Measurements from ENCODE around the gene HIF1AN.

The HIF1AN gene

DNA sequence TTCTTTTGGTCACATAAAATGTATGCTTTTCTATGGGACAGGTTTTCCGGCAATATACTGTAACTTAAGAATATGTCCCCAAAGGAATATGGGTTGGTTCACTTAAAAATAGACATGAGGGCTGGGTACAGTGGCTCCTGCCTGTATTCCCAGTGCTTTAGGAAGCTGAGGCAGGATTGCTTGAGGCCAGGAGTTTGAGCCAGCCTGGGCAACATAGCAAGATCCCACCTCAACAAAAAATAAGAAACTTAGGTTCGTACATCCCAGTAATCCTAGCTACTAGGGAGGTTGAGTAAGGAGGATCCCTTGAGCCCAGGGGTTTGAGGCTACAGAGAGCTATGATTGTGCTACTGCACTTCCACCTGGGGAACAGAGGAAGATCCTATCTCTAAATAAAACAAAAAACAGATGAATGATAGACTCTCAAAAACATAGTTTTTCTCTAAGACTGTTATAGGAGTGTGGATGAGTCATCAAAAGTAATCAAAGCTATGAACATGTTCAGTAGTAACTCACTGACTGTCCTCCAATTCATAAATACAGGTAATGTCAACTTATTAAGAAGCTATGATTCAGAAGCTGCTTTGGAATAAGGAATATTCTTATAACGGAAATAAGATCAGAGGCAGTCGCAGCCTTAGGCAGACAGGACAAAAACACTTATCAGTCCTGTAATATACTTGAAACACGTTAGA lies 13.5 kb upstream of the HIF1AN start:
- no peak for ATAC-seq

DNA sequence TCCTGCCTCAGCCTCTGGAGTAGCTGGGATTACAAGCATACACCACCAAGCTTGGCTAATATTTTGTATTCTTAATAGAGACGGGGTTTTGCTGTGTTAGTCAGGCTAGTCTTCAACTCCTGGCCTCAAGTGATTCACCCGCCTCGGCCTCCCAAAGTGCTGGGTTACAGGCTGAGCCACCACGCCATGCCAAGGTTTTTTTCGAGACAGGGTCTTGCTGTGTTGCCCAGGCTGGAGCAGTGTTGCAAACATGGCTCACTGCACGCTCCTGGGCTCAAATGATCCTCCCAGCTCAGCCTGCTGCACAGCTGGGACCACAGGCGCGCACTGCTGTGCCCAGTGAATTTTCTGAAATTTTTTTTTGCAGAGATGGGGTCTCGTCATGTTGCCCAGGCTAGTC lies 12.8 kb upstream of the HIF1AN start:
- DNase-seq (no peak), ATAC-seq (no peak)

More for the DNA sequence above, 13.5 kb upstream of the HIF1AN start:
- DNase-seq, result no peak

DNA sequence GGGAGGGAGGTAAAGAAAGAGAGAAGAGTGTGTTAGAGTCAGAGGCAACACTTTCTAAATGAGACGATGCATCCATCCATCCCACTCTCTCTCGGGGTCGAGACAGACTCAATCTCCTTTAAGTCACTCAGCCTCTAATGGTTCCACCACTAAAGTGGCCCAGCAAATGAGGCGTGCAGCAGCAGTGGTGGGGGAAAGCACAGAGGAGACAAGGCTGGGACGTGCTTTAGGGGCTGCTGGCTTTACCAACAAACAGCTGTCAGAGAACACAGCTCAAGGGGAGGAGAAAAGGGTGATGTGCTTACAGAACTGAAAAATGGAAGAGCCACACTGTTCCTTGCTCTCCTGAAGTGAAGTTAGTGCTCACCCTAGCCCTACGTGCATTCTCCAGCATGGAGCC lies 11.5 kb upstream of the HIF1AN start:
- ATAC-seq (no peak), DNase-seq (no peak)

DNA sequence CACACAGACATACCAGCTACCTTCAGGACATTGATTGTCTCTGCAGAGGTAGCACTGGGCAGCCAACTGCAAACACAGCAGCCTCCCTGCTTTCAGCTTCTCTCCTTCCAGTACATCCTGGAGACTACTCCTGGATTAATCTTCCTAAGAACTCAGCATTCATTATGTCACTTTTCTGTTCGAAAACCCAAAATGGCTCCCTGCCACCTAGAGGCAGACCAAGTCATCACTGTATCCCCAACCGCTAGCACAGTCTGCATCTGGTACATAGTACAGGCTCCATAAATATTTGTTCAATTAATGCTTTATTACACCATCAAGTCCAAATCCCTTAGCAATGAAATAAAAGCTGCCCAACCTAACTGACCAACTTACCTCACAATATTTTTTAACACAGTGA lies 11.1 kb upstream of the HIF1AN start:
- DNase-seq, result no peak
- ATAC-seq, result no peak

DNA sequence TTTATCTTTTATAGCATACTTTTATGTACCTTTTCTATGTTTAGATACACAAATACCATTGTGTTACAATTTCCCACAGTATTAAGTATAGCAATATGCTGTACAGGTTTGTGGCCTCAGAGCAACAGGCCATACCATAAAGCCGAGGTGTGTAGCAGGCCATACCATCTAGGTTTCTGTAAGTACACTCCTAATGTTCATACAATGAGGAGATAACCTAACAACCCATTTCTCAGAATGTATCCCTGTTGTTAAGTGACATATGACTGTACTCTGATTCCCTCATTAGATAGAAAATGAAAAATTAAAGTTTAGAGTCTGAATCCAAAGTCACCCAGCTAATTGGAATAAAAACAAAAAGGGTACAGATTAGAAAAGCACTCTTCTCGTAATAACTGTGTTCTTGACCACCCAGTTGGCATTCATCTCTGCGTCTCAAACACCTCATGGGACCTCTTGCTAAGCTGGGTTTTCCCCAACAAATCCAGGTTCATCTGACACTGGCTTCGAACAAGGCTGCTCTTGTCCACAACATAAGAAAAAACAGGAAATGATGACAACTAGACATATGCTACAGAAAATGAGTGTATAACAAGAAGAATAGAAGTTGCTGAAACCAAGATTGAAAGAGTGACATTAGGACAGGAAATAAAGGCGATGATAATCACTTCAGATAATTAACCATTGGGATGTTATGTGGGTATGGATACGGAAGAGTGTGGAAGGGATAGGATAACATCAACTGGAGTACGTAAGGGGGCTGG lies 7.4 kb upstream of the HIF1AN start:
- peak; percentile 55 for ATAC-seq
- DNase-seq, result no peak

DNA sequence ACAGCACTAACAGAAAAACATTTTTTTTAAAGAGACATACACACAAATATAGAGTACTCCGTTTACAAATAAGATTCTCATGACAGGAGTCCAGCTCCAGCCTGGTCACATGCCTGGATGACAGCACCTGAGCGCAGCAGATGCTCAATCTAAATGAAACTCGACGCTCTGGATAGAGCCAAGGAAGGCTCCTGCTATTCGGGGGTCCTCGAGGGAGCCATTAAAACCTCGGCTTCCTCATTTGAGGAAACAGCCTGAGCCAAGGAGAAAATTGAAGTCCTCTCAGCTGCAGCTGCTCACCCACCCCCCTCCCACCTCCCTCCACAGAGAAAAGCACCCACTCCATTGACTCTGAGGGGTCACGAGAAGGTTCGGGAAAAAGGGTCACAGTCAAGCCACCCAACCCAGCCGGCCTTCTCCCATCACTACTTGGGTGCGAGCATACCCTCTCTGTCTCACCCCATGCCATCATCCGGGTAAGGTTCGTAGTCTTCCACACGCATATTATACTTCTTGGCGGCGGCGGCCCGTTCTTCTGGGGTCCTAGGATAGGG lies 6.7 kb upstream of the HIF1AN start:
- ATAC-seq, result no peak
- DNase-seq, result no peak

DNA sequence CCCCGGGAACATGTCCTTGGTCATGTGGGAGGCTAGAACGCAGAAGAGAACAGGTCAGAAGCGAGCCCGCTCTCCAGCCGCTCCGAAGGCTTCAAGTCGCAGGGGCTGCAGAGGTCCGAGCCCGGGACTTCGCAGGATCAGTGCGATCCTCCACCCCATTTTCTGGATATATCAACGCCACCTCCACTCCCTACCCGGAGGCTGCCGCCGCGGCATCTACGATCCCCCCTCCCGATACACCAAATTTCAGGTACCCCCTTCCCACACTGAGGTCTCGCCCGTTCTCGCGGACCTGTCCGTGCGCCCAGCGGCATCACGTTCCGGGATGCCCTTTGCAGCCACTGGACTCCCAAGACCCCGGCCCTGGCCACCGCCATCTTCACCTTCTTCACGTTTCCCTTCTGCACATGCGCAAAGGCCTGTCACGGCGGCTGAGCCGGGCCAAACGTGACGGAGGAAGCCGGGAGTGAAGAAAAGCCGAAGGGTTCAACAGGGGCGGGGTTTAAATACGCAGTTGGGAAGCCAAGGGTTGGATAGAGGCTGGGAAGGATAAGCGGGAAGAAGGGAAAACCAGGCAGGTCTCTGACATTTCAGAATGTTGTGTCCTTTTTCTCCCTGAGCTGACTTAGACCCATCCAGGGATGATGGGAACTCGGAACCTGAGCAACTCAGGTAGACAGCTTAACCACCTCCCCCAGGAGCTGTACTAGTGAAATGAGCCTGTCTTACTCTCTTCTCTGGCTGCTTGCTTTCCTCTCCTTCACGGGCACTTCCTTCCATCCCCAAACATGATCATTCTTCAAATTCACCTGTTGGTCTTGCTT lies 6.1 kb upstream of the HIF1AN start, which contains the start of gene NDUFB8:
Gene NDUFB8, minus strand, starts transcription at position 397 of the 824 bp plus-strand sequence. Its CDS starts 20 bp downstream, at position 377.
- peak; percentile 77 for ATAC-seq
- DNase-seq, result peak; percentile 92

DNA sequence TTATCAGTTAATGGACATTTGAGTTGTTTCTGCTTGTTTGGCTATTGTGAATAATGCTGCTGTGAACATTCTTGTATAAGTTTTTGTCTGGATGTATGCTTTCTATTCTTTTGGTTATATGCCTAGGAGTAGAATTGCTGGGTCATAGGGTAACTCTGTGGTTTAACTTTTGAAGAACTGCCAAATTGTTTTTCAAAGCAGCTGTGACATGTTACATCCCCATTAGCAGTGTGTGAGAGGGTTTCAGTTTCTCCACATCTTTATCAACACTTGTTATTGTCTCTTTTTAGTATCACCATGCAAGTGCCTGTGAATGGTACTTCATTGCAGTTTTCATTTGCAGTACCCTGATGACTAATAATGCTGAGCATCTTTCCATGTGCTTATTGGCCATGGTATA lies 4.0 kb upstream of the HIF1AN start:
- DNase-seq (no peak), ATAC-seq (no peak)

DNA sequence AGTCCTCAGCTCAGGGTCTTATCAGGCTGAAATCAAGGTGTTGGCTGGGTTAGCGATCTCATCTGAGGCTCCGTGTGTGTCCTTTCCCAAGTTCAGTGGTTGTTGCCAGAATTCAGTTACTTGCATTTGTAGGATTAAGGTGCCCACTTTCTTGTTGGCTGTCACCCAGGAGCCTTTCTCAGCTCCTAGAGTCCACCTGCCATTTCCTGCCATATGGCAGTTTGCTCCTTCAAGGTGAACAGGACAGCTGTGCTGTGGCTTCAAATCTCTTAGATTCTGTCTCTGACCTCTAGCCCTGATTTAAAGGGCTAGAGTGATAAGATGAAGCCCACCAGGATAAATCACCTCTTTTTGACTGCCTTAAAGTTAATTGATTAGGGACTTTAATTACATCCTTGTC lies 1.0 kb upstream of the HIF1AN start:
- ATAC-seq, result no peak
- no peak for DNase-seq

DNA sequence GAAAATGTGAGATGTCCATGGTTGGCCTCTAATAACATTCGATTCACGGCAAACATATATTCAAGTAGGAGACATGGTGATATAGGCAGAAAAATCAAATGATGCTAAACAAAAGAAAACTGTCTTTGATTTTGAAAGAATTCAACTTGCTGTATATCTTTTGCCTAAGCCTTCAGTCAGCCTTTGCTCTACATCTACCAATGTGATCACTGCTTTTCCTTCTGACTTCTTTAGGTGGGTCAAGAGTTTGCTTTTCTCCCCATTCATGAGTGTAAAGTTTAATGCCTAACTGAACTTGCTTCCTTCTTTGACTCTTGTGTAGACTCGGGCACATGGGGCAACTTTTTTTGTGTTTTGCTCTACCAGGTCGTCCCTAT lies 417 bp upstream of the HIF1AN start:
- DNase-seq, result no peak
- ATAC-seq, result peak; percentile 4

DNA sequence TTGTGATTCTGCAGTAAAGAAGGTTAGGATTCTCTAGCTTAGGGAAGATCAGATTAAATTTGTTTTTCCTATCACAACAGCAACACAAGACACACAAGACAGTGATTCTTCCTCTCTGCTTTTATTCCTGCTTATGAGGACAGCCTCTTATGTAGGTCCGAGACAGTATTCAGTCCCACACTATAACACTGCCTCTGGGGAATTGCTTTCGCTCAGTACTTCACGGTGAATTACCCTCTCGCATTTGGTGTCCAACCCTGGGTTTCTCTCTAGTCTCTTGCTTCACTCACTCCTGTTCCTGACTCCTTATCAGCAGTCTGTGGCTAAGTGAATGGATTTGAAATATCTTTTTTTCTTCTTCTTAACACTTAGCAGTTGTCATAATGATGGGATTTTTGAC lies 1.7 kb downstream of the HIF1AN start:
- ATAC-seq, result no peak
- DNase-seq, result no peak

DNA sequence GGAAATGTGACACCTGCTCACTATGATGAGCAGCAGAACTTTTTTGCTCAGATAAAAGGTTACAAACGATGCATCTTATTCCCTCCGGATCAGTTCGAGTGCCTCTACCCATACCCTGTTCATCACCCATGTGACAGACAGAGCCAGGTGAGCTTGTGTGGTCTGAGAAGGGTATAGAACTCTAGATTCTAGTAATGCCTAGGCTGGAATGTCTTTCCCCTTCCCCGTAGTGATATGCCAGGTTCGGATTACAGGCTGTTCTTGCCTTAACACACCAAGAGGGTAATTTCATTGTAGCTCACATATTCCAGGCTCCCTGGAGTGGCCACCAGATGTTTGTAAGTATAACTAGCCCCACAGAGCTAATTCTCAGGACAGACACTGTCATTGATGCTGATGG lies 9.2 kb downstream of the HIF1AN start:
- no peak for DNase-seq
- ATAC-seq, result no peak

DNA sequence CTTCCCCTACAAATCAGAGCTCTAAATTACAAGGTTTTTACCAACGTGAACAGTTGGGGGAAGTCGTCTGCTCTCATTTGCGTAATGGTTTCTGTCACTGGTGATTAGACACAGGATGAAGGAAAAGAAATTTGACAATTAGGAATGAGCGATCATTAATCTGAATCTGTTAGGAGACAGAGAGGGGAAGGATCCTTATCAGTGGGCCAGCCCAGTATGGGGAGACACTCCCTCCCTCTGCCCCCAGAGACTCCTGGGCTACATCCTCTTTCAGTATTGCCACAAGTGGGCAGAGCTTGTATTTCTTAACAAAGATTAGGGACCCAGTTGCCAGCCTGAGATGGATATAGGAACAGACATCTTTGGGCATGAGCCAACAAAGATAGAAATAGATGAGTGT lies 15.5 kb downstream of the HIF1AN start:
- no peak for ATAC-seq
- DNase-seq, result no peak

DNA sequence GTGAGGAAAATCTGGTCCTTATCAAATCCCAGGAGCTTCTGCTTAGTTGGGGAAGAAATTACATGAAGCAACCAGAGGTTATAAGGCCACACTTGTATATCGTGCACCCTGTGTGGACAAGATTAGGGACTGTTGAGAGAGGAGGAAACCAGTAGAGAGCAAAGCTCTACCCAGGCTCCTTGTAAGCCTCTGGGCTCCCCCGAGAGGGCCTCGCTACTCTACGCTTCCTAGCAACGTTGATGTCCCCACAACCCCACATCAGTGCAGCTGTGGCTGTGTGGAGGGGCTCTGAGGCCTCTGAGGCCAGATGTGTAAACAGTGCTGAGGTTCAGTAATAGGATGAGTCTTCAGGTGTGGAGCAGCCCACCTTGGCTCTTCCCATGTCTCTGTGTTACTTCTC lies 16.0 kb downstream of the HIF1AN start:
- no peak for DNase-seq

DNA sequence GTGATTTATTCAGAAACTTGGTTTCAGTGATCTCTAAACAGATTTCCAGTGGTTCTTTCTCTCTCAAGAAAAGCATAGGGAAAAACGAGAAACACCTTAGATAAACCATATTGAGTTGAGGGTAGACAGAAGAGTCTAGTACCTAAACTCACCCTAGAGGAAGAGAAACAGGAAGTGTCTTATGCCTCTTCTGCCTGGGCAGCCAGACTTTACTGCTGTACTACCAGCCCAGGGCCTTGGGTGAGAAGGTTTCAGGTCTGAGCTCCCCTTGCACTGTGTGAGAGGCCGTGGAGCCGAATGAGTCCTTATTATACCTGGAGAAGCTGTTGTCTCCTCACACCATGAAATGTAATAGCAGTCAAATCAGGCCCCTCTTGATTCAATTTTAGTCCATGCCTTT lies 18.2 kb downstream of the HIF1AN start:
- ATAC-seq, result no peak
- no peak for DNase-seq

More for the DNA sequence above, 16.0 kb downstream of the HIF1AN start:
- no peak for ATAC-seq

DNA sequence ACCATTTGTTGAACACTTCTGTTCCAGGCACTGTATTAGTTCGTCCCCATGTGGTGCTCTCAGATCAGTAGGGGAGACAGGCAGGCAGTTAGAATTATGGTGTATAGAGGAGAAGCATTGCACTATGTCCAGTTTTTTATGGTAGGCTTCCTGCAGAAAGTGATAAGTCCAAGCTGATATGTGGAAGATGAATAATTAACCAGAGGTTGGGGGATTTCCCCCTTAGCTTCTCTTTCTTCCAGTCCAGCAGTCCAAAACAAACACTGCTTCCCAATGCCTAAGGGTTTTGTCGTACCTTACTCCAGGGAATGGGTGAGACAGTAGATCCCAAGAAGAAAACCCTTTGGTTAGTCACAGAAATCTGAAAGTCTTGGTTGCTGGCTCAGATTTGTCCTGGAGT lies 19.2 kb downstream of the HIF1AN start:
- DNase-seq (no peak), ATAC-seq (no peak)

DNA sequence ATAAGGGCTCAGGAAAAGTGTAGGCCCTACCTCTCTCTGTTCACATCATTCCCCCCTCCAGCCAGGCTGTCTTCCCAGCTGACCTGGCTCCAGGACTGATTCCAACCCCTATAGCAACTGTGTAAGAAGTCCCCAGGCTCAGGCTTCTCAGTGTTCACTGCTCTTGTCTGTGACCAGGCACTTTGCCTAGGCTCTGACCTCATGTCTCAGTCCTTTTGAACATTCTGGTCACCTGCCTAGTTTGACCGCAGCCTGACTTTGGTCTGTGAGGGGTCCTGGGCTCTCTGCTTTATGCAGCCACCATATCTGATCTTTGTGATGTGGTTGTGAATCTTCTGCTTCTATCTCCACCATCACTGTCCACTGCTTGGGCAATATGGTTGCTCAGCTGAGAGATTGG lies 24.5 kb downstream of the HIF1AN start:
- ATAC-seq (no peak), DNase-seq (no peak)

DNA sequence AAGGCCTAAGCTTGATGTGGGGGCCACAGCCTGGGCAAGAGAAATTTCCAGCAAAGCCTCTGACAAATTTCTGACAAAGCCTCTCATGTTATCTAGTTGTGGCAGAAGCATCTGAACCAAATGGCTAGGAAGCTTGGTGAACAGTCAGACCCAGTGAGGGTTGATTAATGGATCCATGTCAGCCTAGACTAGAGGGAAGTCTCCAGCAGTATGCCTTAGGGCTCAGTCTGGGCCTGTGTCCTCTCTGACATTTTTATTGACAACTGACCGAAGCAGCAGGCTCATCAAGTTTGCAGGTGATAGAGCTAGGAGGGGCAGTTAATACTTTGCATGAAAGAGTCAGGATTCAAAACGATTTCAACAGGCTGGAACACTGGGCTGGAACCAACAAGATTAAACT lies 25.3 kb downstream of the HIF1AN start:
- ATAC-seq (no peak), DNase-seq (no peak)

DNA sequence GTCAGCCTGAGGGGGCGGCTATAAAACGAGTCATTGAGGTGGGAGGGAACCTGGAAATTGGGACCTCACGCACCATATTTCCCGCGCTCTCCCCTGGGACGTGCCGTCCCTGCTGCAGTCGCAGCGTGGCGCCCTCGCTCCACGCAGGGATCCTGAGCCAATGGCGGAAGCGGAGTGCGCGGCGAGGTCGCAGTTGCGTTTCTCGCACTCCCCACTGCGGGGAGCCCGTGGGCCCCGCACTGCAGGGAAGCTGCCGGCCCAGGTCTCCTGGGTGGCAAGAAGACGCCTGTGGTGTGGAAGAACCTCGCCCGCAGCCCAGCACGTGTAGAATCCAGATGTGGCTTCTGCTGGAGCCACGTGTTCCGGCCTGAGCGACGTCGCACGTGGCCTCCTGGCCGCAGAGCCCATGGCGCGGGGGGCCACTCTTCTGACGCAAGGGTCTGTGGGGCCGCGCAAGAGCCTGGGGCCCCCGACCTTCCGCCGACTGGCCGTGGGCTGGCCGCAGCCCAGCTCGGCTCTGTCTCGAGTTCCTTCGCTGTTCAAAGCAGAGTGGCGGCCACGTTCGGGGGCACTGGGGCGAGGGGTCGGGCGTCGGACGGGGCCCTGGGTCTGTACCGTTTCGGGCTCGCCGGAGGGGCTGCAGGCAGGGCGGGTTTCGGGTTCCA lies 26.4 kb downstream of the HIF1AN start:
- ATAC-seq (peak; percentile 92), DNase-seq (peak; percentile 80)

DNA sequence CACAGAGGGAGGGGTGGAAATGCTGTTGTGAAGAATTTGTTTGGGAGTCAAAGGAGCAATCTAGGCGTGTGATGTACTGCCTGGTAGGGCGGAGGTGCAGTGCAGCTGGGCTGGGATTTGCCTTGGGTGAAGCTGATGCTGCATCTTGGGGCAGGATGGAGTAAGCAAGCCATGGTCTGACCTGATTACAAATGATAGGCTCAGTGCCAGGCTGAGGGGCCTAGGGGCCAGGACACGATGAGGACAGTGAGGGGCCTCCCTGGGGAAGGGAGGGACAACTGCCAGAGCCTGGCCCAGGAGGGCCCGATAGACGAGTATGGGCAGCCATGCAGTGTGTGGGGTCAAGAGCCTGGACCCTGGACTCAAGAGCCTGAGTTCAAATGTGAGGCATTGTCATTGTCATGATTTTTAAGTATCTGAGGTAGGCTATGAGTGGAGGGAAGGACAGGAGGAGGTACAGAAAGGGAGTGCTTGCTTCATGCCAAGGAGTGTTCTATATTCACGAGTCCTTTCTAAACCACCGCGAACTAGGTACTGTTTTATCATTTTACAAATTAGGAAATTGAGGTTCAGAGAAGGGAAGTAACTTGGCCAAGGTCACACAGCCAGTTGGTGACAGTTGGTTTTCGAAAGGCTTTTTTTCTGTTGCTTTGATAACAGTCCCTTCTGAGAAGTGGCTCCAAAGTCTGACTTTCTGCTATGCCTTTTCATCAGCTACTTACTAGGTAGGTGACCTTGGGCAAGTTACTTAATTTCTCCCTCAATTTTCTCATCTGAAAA lies 29.7 kb downstream of the HIF1AN start:
- DNase-seq (no peak), ATAC-seq (no peak)

DNA sequence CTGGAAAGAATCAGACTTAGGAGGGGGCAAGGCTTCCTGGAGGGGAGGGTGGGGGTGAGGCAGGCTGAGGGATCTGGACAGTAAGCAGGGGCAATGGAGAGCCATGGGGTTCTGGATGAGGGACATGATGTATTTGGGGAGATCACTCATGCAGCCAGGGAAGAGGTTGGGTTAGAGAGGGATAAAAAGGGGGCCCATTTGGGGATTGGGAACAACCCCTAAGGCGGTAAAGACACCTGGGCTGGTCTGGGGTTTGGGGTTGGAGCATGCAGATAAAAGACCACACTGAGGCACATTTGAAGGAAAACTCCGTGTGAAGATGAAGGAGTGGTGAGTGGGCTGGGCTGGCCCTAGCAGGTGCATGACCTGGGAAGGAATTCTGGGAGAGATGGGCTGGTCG lies 30.8 kb downstream of the HIF1AN start:
- no peak for ATAC-seq
- DNase-seq, result no peak

All from stimulated activated naive CD8-positive, alpha-beta T cell treated with anti-CD3 and anti-CD28 coated beads, Interleukin-15, Interleukin-2, amounts not matched to agents 100 U/mL and 50 U/mL, for 24 hours (primary cell).